ENCODE data around the gene SURF2. TPM values are rescaled to one million over a fixed set of nuclear protein-coding genes. Genes with fewer than 3 reads are reported as not detected.
A peak's percentile ranks its signal among the peaks of the same experiment; 100 is the strongest.
"Not testable (repeated sequence)": the region's sequence is repeated elsewhere in the genome, so short reads cannot be mapped to it uniquely, and the experiment has no call there.

Gene SURF2
- total RNA-seq, 5 donors from 2014 or later (not counting 1 experiment from before 2014, with no cell fraction given): 17.0 to 25.3 (median 24.9) TPM

DNA sequence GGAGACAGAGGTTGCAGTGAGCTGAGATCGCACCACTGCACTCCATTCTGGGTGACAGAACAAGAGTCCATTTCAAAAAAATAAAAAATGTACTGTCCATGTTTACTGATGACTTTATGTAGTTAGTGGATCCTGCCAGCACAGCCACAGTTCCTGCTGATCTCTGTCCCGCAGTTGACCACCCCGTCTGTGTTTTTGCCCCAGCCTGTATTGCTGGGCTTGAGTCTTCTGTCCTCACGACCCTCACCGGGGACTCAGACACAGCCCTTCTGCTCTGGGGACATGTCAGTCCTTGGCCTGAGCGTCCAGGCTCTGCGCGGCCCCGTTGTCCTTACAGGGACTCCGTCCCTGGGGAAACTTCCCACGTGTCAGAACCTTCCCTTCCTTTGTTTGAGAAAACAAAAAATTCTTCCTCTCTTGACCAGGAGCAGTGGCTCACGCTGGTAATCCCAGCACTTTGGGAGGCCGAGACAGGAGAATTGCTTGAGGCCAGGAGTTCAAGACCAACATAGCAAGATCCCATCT is 34.9 kb upstream of the SURF2 start:
- Mint-ChIP-seq H3K36me3 (no peaks in the 10 kb centered on the region), H3K27ac (no peak overlapping the region), H3K4me1 (no peaks in the 10 kb centered on the region), H3K27me3 (peaks cover 0 to 3% of the 10 kb centered on the region in 2 donors), H3K9me3 (no peaks in the 10 kb centered on the region), H3K4me3 (no peak overlapping the region)
- WGBS (ENCODE audit: insufficient coverage): 90% methylated on average over 4 of the region's 13 CpGs
- ATAC-seq (replicated peaks in 1 of 4): no peak
- H3K9me3 ChIP-seq: no peaks in the 10 kb centered on the region
- peaks cover 0 to 32% of the 10 kb centered on the region in 2 experiments for H3K27me3 ChIP-seq (replicated peaks in 1 of 2; ENCODE audit: control insufficient read depth in 2 of 2, extremely low read depth in 1 of 2, insufficient read depth in 2 of 2, low read length in 1 of 2)
- H3K36me3 ChIP-seq (ENCODE audit: control insufficient read depth in 2 of 2, extremely low read depth in 1 of 2, insufficient read depth in 1 of 2, low read length in 1 of 2): no peaks in the 10 kb centered on the region
- ChIA-PET POLR2A (no interaction called here), CTCF (no interaction called here)
- no peak overlapping the region for H3K27ac ChIP-seq (ENCODE audit: low read length)
- H3K4me3 ChIP-seq (ENCODE audit: control insufficient read depth in 1 of 2, extremely low read depth in 1 of 2, low read length in 1 of 2): no peak overlapping the region
- DNase-seq: no peak
- H3K4me1 ChIP-seq (ENCODE audit: control insufficient read depth in 1 of 2, extremely low read depth in 1 of 2, insufficient read depth in 2 of 2, low read length in 2 of 2): no peaks in the 10 kb centered on the region

DNA sequence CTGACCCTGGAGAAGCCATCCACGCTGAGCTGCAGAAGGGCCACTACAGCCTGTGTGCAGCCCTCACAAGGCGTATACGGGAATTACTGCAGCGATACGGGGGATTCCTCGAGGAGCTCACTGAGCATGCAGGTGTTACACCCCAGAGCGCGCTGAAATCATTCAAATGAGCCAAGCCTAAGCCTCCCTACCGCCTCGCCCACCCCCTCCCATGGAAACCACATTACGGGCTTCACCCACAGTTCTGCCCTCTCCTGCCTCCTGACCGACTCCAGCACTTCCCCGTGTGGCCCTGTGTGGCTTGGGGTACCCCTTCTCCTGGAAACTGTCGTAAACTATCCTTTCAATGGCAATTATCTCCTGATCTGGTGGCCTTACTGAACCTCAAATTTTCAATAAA is 33.6 kb upstream of the SURF2 start:
- Mint-ChIP-seq H3K4me3 (no peak overlapping the region), H3K36me3 (no peaks in the 10 kb centered on the region), H3K4me1 (no peaks in the 10 kb centered on the region), H3K9me3 (no peaks in the 10 kb centered on the region), H3K27ac (no peak overlapping the region), H3K27me3 (peaks cover 0 to 3% of the 10 kb centered on the region in 2 donors)
- no peak for ATAC-seq (replicated peaks in 1 of 4)
- Histone ChIP-seq H3K4me1 (ENCODE audit: control insufficient read depth in 1 of 2, extremely low read depth in 1 of 2, insufficient read depth in 2 of 2, low read length in 2 of 2) (no peaks in the 10 kb centered on the region), H3K27ac (ENCODE audit: low read length) (no peak overlapping the region), H3K4me3 (ENCODE audit: control insufficient read depth in 1 of 2, extremely low read depth in 1 of 2, low read length in 1 of 2) (no peak overlapping the region), H3K9me3 (no peaks in the 10 kb centered on the region), H3K36me3 (ENCODE audit: control insufficient read depth in 2 of 2, extremely low read depth in 1 of 2, insufficient read depth in 1 of 2, low read length in 1 of 2) (no peaks in the 10 kb centered on the region), H3K27me3 (replicated peaks in 1 of 2; ENCODE audit: control insufficient read depth in 2 of 2, extremely low read depth in 1 of 2, insufficient read depth in 2 of 2, low read length in 1 of 2) (peaks cover 0 to 29% of the 10 kb centered on the region in 2 experiments)
- POLR2A ChIA-PET: no interaction called here
- no peak for DNase-seq
- CTCF ChIA-PET: no interaction called here
- 52% methylated on average over 14 of the region's 14 CpGs for WGBS (ENCODE audit: insufficient coverage)

DNA sequence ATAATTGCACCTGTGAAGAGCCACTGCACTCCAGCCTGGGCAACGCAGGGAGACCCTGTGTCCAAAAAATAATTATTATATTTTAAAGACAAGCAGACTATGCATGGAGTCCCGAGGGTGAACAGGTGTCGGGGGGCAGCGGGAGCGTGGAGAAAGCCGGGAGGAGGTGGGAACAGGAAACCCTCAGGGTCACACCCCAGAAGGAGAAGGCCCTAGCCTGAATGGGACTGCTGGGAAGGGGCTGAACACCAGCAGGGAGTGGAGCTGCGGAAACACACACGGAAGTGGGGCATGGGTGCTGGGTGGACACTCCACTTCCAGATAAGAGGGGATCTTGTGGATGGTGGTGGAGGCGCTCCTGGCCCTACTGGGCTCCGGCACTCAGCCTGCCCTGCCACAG is 33.1 kb upstream of the SURF2 start:
- H3K4me1 ChIP-seq (ENCODE audit: control insufficient read depth in 1 of 2, extremely low read depth in 1 of 2, insufficient read depth in 2 of 2, low read length in 2 of 2): no peaks in the 10 kb centered on the region
- no peak overlapping the region for H3K27ac Mint-ChIP-seq
- DNase-seq: no peak
- H3K4me1 Mint-ChIP-seq: no peaks in the 10 kb centered on the region
- WGBS (ENCODE audit: insufficient coverage): 87% methylated on average over 6 of the region's 10 CpGs
- H3K4me3 ChIP-seq (ENCODE audit: control insufficient read depth in 1 of 2, extremely low read depth in 1 of 2, low read length in 1 of 2): no peak overlapping the region
- CTCF ChIA-PET: no interaction called here
- H3K36me3 ChIP-seq (ENCODE audit: control insufficient read depth in 2 of 2, extremely low read depth in 1 of 2, insufficient read depth in 1 of 2, low read length in 1 of 2): no peaks in the 10 kb centered on the region
- no peak overlapping the region for H3K4me3 Mint-ChIP-seq
- H3K9me3 Mint-ChIP-seq: no peaks in the 10 kb centered on the region
- H3K36me3 Mint-ChIP-seq: no peaks in the 10 kb centered on the region
- H3K9me3 ChIP-seq: no peaks in the 10 kb centered on the region
- no peak for ATAC-seq (replicated peaks in 1 of 4)
- POLR2A ChIA-PET: no interaction called here
- H3K27ac ChIP-seq (ENCODE audit: low read length): no peak overlapping the region
- H3K27me3 ChIP-seq (replicated peaks in 1 of 2; ENCODE audit: control insufficient read depth in 2 of 2, extremely low read depth in 1 of 2, insufficient read depth in 2 of 2, low read length in 1 of 2): peaks cover 0 to 25% of the 10 kb centered on the region in 2 experiments
- peaks cover 0 to 3% of the 10 kb centered on the region in 2 donors for H3K27me3 Mint-ChIP-seq

DNA sequence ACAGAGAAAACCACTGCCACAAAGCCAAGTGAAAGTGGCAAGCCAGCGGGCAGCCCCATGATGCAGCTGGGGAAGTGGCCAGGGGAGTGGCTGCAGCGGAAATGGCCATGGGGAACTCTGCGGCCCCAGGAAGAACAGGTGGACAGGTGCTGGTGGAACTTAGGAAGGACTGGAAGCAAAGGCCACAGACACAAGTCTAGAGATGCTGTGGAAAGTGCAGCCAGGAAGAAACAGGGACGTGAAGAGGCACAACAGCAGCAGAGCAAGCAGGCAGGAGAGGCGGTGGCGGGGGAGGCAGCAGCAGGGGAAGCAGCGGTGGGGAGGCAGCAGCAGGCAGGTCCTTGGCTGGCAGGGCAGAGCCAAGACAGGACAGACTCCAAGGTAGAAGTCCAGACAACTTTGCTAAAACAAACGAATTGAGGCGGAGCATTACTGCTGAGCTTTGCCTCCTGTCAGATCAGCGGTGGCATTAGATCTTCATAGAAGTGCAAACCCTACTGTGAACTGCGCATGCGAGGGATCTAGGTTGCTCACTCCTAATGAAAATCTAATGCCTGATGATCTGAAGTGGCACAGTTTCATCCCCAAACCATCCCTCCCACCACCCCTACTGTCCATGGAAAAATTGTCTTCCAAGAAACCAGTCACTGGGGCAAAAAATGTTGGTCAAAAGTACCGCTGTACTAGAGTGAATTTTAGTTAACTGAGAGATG is 32.2 kb upstream of the SURF2 start:
- no peak overlapping the region for H3K27ac ChIP-seq (ENCODE audit: low read length)
- no peak overlapping the region for H3K4me3 ChIP-seq (ENCODE audit: control insufficient read depth in 1 of 2, extremely low read depth in 1 of 2, low read length in 1 of 2)
- DNase-seq: no peak
- H3K36me3 Mint-ChIP-seq: no peaks in the 10 kb centered on the region
- H3K4me1 Mint-ChIP-seq: peaks cover 0 to 6% (median 4%) of the 10 kb centered on the region in 3 donors
- no peak overlapping the region for H3K4me3 Mint-ChIP-seq
- H3K9me3 Mint-ChIP-seq: no peaks in the 10 kb centered on the region
- ChIA-PET CTCF (no interaction called here), POLR2A (no interaction called here)
- no peaks in the 10 kb centered on the region for H3K9me3 ChIP-seq
- H3K4me1 ChIP-seq (ENCODE audit: control insufficient read depth in 1 of 2, extremely low read depth in 1 of 2, insufficient read depth in 2 of 2, low read length in 2 of 2): no peaks in the 10 kb centered on the region
- WGBS (ENCODE audit: insufficient coverage): 85% methylated on average over 10 of the region's 13 CpGs
- peaks cover 0 to 21% of the 10 kb centered on the region in 2 experiments for H3K27me3 ChIP-seq (replicated peaks in 1 of 2; ENCODE audit: control insufficient read depth in 2 of 2, extremely low read depth in 1 of 2, insufficient read depth in 2 of 2, low read length in 1 of 2)
- peaks cover 0 to 3% of the 10 kb centered on the region in 2 donors for H3K27me3 Mint-ChIP-seq
- H3K36me3 ChIP-seq (ENCODE audit: control insufficient read depth in 2 of 2, extremely low read depth in 1 of 2, insufficient read depth in 1 of 2, low read length in 1 of 2): no peaks in the 10 kb centered on the region
- ATAC-seq (replicated peaks in 1 of 4): no peak
- no peak overlapping the region for H3K27ac Mint-ChIP-seq

DNA sequence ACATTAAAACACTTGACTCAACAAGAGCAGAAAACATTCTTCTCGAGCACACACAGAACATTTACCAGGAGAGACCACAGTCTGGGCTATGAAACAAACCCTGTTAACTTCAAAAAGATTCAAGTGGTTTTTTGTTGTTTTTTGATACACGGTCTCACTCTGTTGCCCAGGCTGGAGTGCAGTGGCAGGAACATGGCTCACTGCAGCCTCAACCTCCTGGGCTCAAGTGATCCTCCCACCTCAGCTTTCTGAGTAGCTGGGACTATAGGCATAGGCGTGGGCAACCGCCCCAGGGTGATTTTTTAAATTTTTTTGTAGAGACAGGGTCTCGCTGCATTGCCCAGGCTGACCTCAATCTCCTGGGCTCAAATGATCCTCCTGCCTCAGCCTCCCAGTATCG is 29.3 kb upstream of the SURF2 start:
- POLR2A ChIA-PET; H3K27ac ChIP-seq (ENCODE audit: low read length); H3K4me3 ChIP-seq (ENCODE audit: control insufficient read depth in 1 of 2, extremely low read depth in 1 of 2, low read length in 1 of 2); H3K27me3 Mint-ChIP-seq; CTCF ChIA-PET; DNase-seq; H3K9me3 Mint-ChIP-seq; H3K9me3 ChIP-seq; ATAC-seq (replicated peaks in 1 of 4); H3K4me3 Mint-ChIP-seq; H3K36me3 Mint-ChIP-seq; H3K27ac Mint-ChIP-seq; H3K4me1 ChIP-seq (ENCODE audit: control insufficient read depth in 1 of 2, extremely low read depth in 1 of 2, insufficient read depth in 2 of 2, low read length in 2 of 2): not testable (repeated sequence)
- Histone ChIP-seq H3K36me3 (ENCODE audit: control insufficient read depth in 2 of 2, extremely low read depth in 1 of 2, insufficient read depth in 1 of 2, low read length in 1 of 2) (peaks cover 5 to 21% of the 10 kb centered on the region in 2 donors), H3K27me3 (replicated peaks in 1 of 2; ENCODE audit: control insufficient read depth in 2 of 2, extremely low read depth in 1 of 2, insufficient read depth in 2 of 2, low read length in 1 of 2) (peaks cover 0 to 11% of the 10 kb centered on the region in 2 experiments)
- peaks cover 4 to 13% (median 7%) of the 10 kb centered on the region in 3 donors for H3K4me1 Mint-ChIP-seq
- 93% methylated on average over 3 of the region's 6 CpGs for WGBS (ENCODE audit: insufficient coverage)

DNA sequence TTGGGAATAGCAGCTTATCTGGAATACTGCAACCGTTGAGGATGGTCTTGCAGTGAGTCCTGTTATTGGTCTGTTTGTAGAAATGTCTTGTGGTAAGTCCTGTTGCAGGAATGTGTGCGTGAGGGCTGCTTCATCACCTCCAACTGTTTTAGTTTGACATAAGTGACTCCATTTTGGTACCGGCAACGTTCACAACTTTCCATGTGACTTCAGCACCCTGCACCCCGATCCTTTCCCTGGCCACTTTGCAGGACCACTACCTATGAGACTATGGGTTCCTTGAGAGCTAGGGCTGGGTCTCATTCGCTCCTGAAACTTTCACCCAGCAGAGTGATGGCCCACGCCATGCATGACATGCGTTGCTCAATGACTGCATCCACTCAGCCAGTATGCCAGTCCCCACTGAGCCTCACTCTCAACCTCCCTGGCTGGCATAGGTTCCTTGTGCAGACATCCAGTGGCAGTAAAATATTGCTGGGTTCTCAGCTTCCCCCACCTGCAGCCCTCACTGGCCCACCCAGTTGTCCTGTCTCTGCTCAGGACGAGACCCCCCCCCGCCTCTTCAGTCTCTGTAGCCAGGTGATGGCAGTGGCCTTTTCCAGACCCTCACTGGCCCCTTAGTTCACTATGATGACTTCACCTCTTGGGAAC is 28.4 kb upstream of the SURF2 start:
- H3K9me3 ChIP-seq: no peaks in the 10 kb centered on the region
- peaks cover 4 to 13% (median 8%) of the 10 kb centered on the region in 3 donors for H3K4me1 Mint-ChIP-seq
- H3K27me3 Mint-ChIP-seq: no peaks in the 10 kb centered on the region
- H3K4me3 Mint-ChIP-seq: no peak overlapping the region
- CTCF ChIA-PET: no interaction called here
- H3K4me1 ChIP-seq (ENCODE audit: control insufficient read depth in 1 of 2, extremely low read depth in 1 of 2, insufficient read depth in 2 of 2, low read length in 2 of 2): no peaks in the 10 kb centered on the region
- DNase-seq: peak in 1 of 35 experiments; percentile 14
- H3K27me3 ChIP-seq (replicated peaks in 1 of 2; ENCODE audit: control insufficient read depth in 2 of 2, extremely low read depth in 1 of 2, insufficient read depth in 2 of 2, low read length in 1 of 2): peaks cover 0 to 5% of the 10 kb centered on the region in 2 experiments
- H3K9me3 Mint-ChIP-seq: no peaks in the 10 kb centered on the region
- peaks cover 12% of the 10 kb centered on the region for H3K36me3 Mint-ChIP-seq
- WGBS (ENCODE audit: insufficient coverage): 93% methylated on average over 7 of the region's 10 CpGs
- H3K27ac Mint-ChIP-seq: no peak overlapping the region
- no peak overlapping the region for H3K27ac ChIP-seq (ENCODE audit: low read length)
- POLR2A ChIA-PET: no interaction called here
- no peak overlapping the region for H3K4me3 ChIP-seq (ENCODE audit: control insufficient read depth in 1 of 2, extremely low read depth in 1 of 2, low read length in 1 of 2)
- ATAC-seq (replicated peaks in 1 of 4): no peak
- peaks cover 6 to 30% of the 10 kb centered on the region in 2 donors for H3K36me3 ChIP-seq (ENCODE audit: control insufficient read depth in 2 of 2, extremely low read depth in 1 of 2, insufficient read depth in 1 of 2, low read length in 1 of 2)
